HFF-Myc (cell line): ENCODE results near the gene RAP1GAP2.

Experiments
- DNase-seq: peaks from one replicate; pipeline ENCODE4 v3.0.0-alpha.2; 2011; ENCODE audit warnings: low read depth; ENCODE audit errors: extremely low read depth
- H3K4me3 ChIP-seq: replicated peaks from 2 replicates; pipeline ENCODE4 v1.5.1; 2011; ENCODE audit warnings: low read depth, mild to moderate bottlenecking, control low read depth, low read length
- CTCF ChIP-seq: IDR thresholded peaks from 2 replicates; pipeline ENCODE4 v1.5.1; 2012; ENCODE audit warnings: mild to moderate bottlenecking, low read depth, low read length, control low read depth; ENCODE audit errors: missing control alignments

RAP1GAP2 gene

DNA sequence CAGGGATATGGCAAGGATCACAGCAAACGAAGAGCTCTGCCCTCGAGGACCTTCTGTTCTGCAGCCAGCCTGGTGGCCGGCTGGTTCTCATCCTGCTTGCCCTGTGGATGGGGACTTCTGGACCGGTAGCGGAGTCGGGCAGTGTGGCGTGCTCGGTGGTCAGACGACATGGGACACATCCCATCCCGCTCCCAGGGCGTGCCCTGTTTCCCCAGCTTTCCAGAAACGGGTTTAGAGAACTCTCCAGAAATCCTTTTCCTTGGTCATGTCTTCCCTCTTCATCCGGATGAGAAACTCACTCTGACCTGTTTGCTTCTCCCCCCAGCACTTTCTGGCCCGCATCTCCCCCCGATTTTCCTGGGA is 151.3 kb downstream of the RAP1GAP2 start:
- TF ChIP-seq CTCF: no peak
- no peak for DNase-seq
- H3K4me3 ChIP-seq: no peak overlapping the region

- TF ChIP-seq CTCF: no peak
- no peak for DNase-seq
- H3K4me3 ChIP-seq: no peak overlapping the region
These were observed 151.8 kb downstream of the RAP1GAP2 start for GRCh38 chr17:2947996-2948550.

- DNase-seq: no peak
- no peak overlapping the region for H3K4me3 ChIP-seq
- TF ChIP-seq CTCF: no peak
These were observed 152.7 kb downstream of the RAP1GAP2 start for GRCh38 chr17:2948721-2949468.

- TF ChIP-seq CTCF: no peak
- H3K4me3 ChIP-seq: no peak overlapping the region
- no peak for DNase-seq
These were observed 153.3 kb downstream of the RAP1GAP2 start for GRCh38 chr17:2949469-2950044.

GRCh38 chr17:2950846-2951245 is 154.6 kb downstream of the RAP1GAP2 start:
- DNase-seq: no peak
- TF ChIP-seq CTCF: no peak
- H3K4me3 ChIP-seq: no peak overlapping the region

DNA sequence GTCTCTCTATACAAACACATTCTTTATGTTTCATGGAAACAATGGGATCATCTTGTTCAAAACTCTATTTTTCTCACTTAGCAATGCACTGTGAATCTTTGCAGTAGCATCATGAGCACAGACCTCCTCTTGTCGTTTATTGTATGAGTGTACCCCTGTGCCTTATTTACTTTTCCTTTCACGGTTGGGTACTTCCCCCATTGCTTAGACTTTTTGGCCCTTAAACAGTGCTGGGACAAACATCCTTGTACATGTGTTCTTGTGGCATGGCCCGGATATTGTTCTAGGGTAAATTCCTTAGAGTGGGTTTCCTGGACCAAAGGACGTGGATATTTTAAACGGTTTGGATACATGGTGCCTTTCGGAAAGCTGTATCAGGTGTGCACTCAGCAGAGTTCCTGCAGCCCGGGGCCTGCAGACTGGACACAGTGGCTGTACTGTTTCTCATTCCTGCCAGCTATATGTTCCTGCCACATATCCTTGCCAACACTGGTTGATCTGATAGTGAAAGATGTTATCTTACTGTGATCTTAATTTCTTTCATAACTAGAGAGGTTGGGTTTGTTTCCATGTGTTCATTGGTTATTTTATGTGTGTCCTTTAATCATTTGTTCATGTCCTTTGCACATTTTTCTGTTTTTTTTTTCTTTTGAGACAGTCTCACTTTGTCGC is 156.1 kb downstream of the RAP1GAP2 start:
- no peak overlapping the region for H3K4me3 ChIP-seq
- TF ChIP-seq CTCF: no peak
- DNase-seq: no peak
